ENCODE measurements around the gene KCNIP3.
"Not testable (repeated sequence)": the region's sequence is repeated elsewhere in the genome, so short reads cannot be mapped to it uniquely, and the experiment has no call there.

KCNIP3 gene

GRCh38 chr2:95402370-95403203 lies 105.4 kb downstream of the KCNIP3 start, which contains the start of gene FAHD2A:
FAHD2A (plus strand) TSS chr2:95402708; CDS start chr2:95405559, 2,851 bp downstream.
- DNase-seq (ENCODE audit: low read depth in 1 of 2, low spot score in 1 of 2) = peak; percentile 80 to 91

DNA sequence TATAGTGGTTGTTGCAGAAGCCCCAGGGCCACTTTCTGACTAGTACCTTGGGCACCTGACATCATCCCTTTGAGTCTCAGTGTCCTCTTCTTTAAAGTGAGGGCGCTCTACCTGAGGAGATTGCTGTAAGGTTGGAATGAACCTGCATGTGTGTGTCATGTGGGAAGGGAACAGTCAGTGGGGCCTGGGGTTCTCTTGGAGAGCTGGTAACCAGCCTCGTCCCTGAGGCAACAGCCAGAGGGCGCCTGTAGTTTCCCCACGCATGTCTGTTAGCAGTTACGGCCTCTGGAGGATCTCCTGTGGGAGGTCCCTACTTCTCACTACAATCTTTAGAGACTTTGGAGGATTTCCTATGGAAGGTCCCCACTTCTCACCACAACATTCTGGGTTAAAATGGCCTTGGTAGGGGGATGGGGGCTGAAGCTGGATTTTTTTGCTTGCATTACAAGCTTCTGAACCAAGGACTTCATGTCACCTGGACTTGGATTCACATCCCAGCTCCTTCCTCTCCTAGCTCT lies 106.1 kb downstream of the KCNIP3 start:
- DNase-seq (ENCODE audit: low read depth in 1 of 2, low spot score in 1 of 2) = peak in 1 of 2 donors; percentile 14

DNA sequence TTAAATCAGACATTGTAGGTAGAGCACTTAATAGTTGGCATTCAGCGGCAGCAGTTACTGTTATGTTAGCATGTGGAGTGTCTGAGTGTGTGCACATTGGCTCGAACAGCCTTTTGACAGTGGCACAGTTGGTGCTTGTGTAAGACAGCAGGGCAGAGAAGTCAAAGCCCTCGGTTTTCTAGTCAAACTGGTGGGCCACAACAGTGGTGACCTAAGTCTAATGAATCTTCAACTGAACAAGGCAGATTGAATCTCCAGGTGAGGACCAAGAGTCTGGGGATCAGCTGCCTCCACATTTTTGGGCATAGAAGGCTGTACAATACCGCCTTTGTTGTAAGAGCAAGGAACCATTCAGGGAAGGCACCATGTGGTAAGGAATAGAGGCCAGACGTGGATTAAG lies 106.7 kb downstream of the KCNIP3 start:
- not testable (repeated sequence) for DNase-seq (ENCODE audit: low read depth in 1 of 2, low spot score in 1 of 2)

- DNase-seq (ENCODE audit: low read depth in 1 of 2, low spot score in 1 of 2) = not testable (repeated sequence)
These were observed 107.5 kb downstream of the KCNIP3 start for GRCh38 chr2:95404676-95405075.

DNA sequence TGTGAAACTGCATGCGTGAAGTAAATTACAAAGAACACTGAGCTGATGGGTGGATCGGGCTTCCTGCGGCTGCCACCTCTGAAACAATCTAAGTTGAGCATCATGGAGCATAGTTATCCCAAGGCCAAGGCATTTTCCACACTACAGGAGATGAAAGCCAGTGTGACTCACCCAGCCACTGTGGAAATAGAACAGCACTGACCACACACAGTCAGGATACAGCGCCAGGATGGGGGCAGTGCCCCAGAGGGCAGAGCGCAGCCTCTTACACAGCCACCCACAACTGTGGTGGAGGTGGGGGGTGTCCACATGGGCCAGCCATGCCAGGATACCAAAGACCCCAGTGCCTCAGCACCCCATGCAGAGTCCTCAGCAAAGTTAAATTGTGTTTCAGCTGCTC lies 114.1 kb downstream of the KCNIP3 start:
- not testable (repeated sequence) for DNase-seq (ENCODE audit: low read depth in 1 of 2, low spot score in 1 of 2)

DNA sequence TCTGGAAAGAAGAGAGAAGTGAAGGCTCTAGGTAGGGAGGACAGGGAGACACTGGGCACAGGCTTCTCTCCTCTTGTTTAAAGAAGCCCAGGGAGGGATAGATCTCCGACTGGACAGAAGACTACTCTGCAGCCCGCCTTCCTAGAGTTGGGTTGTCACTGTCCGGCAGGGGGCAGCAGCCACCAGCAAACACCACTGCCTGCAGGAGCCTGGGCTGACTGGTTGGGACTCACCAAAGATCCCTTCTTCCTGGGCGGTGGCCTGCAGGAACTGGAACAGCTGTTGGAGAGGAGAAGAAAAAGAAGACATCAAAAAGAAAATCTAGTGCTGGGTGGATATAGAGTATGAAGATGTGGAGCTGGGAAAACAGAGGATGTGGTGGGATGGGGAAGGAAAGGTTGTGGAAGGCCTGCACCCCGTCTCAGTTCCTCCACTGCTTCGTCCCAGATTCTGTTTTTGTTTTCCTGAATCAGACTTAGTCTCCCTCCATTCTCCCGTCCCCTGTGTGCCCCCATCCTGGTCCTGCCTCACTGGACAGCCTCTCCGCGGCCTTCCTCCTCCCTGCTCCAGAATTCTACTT lies 117.0 kb downstream of the KCNIP3 start:
- DNase-seq (ENCODE audit: low read depth in 1 of 2, low spot score in 1 of 2) = peak in 1 of 2 donors; percentile 58

DNA sequence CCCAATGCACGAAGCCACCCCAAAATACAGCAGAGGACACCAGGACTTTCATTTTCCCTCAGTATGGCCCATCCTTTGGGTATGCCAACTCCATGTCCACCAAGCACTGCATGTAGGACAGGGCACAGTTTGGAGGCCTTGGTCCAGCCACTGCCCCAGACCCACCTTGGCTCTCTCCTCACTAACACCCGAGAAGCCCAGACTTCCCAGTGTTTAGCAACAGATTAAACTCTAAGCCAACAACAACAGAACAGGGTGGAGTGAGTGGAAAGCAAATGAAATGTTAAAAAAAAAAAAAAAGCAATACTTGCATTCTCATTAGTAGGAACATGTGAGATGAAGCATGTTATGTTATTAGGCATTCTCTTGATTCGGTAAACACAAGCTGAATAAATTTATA lies 118.0 kb downstream of the KCNIP3 start:
- DNase-seq (ENCODE audit: low read depth in 1 of 2, low spot score in 1 of 2) = not testable (repeated sequence)

DNA sequence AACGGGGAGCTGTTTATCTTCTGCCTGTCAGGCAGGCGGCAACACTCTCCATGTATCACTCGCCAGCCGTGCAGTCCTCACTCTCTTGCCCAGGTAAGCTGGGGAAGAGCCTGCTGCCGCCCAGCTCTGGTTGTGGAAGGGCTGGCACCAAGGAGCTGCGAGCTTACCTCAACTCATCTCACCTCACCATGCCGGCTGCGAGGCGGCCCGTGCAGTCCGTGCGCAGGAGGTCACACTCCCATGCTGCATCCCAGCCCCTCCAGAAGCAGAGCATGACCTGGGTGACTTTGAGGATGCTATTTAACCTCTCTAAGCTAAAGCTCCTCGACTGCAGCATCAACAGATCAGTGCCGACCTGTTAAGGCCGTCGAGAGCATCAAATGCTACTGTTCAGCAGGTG lies 118.4 kb downstream of the KCNIP3 start:
- not testable (repeated sequence) for DNase-seq (ENCODE audit: low read depth in 1 of 2, low spot score in 1 of 2)

DNA sequence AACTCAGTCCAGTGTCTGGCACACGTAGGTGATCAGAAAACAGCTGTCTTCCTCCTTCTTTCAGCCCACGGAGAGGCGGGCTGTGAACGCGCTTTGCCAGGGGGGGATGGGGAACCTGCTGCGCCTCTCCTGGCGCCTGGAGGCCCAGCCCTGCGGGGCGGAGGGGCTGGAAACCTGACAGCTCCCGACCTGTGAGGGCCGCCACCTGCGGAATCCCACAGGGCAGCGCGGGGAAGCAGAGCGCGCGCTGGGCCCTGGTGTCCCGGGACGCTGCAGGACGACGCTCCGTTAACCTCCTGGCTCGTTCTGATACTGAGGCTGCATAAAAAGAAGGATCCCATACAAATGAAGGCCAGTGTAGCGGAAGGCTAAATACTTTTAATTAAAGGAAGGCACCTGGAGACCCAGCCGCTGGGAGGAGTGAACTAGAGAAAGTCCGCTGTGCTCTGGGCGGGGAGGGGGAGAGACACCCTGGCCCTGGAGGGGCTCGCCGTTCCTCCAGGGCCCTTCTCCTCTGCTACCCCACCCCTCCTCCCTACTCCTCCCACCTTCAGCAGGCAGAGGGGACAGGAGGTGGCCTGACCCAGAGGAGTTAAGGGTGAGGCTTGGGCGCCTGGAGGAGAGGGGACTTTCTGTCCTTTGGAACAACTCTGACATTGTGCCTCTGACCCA lies 130.2 kb downstream of the KCNIP3 start:
- not testable (repeated sequence) for DNase-seq (ENCODE audit: low read depth in 1 of 2, low spot score in 1 of 2)

DNA sequence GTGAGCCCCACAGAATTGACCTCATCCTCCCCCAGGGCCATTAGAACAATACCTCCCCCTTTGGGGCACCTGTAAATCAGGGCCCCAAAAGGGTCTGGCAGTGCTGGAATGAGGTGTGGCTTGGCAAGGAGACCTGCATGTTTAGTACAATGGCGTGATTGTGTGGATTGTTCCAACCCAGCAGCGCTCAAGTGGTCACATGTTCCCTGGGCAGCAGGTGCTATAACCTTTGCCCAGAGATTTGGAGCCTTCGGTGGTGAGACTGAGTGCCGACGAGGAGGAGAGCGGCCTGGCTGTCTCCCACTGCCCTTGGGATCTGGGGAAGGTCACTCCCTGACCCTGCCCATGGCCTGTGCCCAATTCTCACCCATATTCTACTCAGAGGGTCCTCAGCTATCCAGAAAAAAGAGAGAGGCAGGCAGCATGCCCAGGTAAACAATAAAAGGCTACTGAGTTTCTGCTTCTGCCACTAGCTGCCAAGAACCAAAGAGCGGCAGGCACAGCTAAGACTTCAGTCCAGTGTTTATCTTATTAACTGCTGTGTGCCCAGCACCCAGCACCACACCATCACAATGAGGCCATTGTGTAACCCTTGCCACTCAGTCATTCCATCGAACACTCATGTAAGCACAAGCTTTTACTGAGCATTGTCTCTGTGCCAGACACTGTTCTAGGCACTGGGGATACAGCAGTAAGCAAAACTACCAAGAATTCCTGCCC lies 132.8 kb downstream of the KCNIP3 start:
- DNase-seq (ENCODE audit: low read depth in 1 of 2, low spot score in 1 of 2) = not testable (repeated sequence)

DNA sequence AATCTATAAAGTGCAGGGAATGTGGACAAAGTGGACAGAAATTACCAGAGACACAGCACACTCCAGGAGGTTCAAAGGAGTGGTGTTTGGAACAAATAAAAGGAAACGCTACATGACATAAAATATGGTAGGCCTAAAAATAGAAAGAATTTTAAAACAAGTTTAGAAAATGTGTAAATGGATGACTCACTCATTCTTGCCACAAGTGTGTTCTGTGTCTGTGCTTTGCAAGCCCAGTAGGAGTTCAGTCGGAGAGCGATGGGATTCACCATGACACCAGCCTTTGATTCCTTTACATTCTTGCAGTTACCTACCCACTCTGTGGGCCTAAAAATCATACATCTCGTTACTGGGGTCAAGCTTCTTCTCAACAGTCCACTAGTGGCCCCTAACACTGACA lies 136.2 kb downstream of the KCNIP3 start:
- DNase-seq (ENCODE audit: low read depth in 1 of 2, low spot score in 1 of 2) = not testable (repeated sequence)

- not testable (repeated sequence) for DNase-seq (ENCODE audit: low read depth in 1 of 2, low spot score in 1 of 2)
These were observed 136.8 kb downstream of the KCNIP3 start for GRCh38 chr2:95433973-95434372.

GRCh38 chr2:95434507-95435076 lies 137.4 kb downstream of the KCNIP3 start:
- DNase-seq (ENCODE audit: low read depth in 1 of 2, low spot score in 1 of 2) = not testable (repeated sequence)

DNA sequence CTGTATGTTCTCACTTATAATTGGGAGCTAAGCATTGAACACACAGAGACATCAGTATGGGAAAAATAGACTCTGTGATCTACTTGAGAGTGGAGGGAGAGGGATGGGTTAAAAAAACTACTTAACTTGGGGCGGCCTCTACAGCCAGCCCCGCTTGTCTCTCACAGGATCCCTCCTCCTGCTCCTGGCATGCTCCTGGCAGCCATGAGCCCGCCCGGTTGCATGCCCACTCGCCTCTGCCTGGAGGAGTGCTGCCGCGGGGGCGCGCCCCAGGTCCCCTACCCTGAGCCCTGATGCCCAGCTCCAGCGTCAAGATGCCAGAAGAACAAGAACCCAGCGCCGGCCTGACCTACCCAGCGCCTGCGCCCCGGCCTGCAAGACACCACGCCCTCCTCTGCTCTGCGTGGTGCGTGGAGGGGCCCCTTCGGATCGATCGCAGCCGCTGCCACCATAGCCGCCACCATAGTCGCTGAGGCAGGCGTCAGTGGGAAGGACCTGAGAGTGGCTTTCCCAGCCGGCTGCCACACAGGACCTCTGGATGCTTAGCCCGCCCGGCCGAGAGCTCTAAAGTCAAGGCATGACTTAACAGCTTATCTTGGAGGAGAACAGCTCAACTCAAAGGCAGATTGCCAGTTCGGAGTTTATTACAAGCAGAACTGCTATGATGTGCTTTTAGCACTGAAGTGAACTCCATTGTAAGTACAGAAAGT lies 138.2 kb downstream of the KCNIP3 start:
- not testable (repeated sequence) for DNase-seq (ENCODE audit: low read depth in 1 of 2, low spot score in 1 of 2)

Measured in stimulated activated CD4-positive, alpha-beta T cell treated with anti-CD3 and anti-CD28 coated beads, Interleukin-15, amount 100 ng/mL, for 1 hour (primary cell).